SK-N-SH treated with all-trans-retinoic acid at 6 μM for 48 hours (cell line): ENCODE results near the gene SPTBN4.

Experiments used
- ISL1 ChIP-seq: fragments of 250-450 bp; sonication (Bioruptor Pico); IDR thresholded peaks from 2 replicates; pipeline ENCODE4 v2.1.2; 2022; ENCODE audit warnings: mild to moderate bottlenecking, moderate library complexity
- RARB ChIP-seq: fragments of 250-450 bp; sonication (Bioruptor Pico); IDR thresholded peaks from 2 replicates; pipeline ENCODE4 v1.8.0; 2021; ENCODE audit warnings: mild to moderate bottlenecking, moderate library complexity
- ZFP3 ChIP-seq: fragments of 250-450 bp; sonication (Bioruptor Pico); IDR thresholded peaks from 2 replicates; pipeline ENCODE4 v1.5.0; 2020; ENCODE audit warnings: mild to moderate bottlenecking, moderate library complexity
- ZNF70 ChIP-seq: fragments of 450-650 bp; formaldehyde crosslinking; IDR thresholded peaks from 2 replicates; pipeline ENCODE4 v1.5.0; 2020; ENCODE audit warnings: mild to moderate bottlenecking, moderate library complexity

GRCh38 chr19:40608240-40608621 is 141.4 kb downstream of the SPTBN4 start:
- TF ChIP-seq ZFP3 = no peak
- no peak for TF ChIP-seq ZNF70 (CRISPR knock-in tag)
- TF ChIP-seq RARB (CRISPR knock-in tag) = no peak
- TF ChIP-seq ISL1 (CRISPR knock-in tag) = no peak
